Activated naive CD4-positive, alpha-beta T cell treated with anti-CD3 and anti-CD28 coated beads, Interleukin-2, amount 10 ng/mL, durations not matched to agents 5 hours and 36 hours (primary cell): Measurements from ENCODE around the gene PHKG1. TPM values are rescaled to one million over a fixed set of nuclear protein-coding genes. Genes with fewer than 3 reads are reported as not detected.

Experiments
- total RNA-seq, 2 experiments: library from RNA; stranded (reverse); gene quantifications; one replicate each; pipeline ENCODE4 v1.2.3, GENCODE V29; 2021

Gene PHKG1
- total RNA-seq, result 1 to 10 TPM; 1.7 to 1.9 TPM

DNA sequence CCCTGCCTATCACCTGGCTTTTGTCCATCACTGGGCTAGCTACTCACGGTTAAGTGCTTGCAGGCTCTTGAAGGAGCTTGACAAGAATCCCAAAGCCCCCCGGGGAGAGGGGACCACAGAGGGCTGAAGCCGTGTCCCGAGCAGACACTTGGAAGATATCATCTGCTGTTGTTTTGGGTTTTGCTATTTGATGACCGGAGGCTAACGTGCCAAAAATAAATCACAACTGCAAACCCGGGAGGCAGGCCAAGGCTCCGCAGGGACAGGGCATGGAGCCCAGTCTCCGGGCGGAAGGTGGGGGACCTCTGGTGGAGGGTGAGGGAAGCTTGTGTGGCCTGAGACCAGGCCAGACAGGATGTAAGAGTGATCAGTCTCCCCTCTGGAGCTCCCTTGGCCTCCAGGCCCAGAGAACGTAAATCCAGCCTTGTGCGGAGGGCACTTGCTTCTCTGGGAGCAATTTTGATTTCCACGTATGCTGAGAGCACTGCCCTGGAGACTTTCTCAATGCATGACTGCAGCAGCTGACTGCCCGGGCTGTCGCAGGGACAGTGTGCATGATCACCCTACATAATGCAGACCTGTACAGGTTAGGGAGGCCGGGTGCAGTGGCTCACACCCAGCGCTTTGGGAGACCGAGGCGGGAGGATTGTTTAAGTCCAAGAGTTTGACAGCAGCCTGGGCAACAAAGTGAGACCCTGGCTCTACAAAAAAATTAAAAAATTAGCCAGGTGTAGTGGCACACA is at the start of gene PHKG1:
Gene PHKG1, minus strand, starts transcription at position 164 of the 743 bp plus-strand sequence. CDS start 4,011 bp downstream, outside the sequence.

DNA sequence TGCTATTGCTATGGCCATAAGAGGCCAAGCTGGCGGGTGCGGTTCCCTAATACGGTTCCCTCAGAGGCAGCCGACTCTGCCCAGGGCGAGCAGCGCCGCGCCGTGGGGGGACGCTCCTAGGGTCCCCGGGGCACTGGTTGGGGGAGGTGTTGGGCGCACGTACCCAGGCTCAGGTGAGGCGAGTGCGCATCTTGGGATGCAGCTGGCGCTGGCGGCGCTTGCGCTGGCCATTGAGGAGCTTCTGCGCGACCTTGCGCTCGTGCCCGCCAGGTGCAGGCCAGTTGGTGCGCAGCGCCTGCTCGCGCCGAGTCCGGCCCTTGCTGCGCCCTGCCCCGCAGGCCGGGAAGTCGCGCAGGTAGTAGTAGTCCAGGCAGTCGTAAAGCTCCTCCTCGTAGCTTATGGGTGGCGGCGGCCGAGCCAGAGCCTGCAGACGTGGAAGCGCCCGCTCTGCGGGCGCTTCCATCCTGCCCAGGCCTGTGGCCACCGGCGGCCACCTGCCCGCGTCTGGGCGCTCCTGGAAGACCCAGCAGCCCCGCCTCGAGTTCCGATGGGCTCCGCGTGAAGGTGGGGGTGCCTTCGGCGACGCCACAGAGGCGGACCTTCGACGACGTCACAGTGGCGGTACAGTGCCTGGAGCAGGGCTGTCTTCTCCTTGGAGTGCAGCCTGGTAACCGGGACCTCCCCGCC is 23.2 kb upstream of the PHKG1 start, which contains the start of gene NUPR2:
Gene NUPR2, minus strand, starts transcription at position 566 of the 687 bp plus-strand sequence. Its CDS starts 103 bp downstream, at position 463.

DNA sequence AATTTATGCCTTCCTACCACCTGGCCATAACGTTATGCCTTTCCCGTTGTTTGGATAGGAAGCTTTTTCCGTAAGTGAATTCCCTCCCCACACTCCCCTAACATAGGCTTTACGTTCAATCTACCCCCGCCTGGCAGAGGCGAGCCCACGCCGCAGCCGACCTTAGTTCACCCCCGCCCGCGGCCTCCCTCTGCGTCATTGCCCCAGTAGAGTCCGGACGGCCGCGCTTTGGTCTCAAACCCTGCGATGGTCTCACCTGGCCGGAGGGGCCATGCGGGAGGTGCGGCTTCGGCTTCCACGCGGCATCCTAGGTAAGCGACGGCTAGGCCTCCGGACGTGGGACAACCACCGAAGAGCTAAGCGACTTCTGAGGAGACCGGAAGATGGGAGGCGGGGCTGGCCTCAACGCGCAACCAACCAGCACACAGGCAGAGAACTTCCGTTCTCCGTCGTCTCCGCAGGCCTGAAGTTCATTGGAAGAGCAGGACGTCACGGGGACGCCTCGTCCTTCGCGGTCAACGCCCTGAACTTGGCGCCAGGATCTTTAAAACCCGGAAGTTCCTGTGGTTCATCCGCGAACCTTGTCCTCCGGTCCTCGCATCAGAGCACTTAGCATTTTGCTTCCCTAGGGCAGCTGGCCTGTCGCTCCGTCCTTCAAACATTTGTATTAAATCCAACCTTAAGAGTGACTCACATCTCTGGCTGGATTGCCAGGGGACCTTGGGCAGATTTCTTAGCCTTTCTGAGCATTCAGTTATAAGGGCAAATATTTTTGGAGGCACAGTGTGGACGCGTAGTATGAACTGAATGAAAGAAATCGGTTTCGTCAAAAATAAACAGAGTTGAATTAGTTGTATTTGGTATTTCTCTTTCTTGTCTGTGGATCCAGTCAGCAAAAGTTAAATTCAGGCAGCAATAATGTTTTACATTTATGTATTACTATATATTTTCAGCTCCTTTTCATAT is 13.6 kb upstream of the PHKG1 start, which contains the start of gene CHCHD2:
Gene CHCHD2, minus strand, starts transcription at position 369 of the 966 bp plus-strand sequence. Its CDS starts 63 bp downstream, at position 306.

GRCh38 chr7:56063882-56064625 is 28.7 kb downstream of the PHKG1 start, which contains the start of gene SUMF2:
SUMF2 (plus strand) TSS chr7:56064286; CDS start chr7:56064312, 26 bp downstream.

DNA sequence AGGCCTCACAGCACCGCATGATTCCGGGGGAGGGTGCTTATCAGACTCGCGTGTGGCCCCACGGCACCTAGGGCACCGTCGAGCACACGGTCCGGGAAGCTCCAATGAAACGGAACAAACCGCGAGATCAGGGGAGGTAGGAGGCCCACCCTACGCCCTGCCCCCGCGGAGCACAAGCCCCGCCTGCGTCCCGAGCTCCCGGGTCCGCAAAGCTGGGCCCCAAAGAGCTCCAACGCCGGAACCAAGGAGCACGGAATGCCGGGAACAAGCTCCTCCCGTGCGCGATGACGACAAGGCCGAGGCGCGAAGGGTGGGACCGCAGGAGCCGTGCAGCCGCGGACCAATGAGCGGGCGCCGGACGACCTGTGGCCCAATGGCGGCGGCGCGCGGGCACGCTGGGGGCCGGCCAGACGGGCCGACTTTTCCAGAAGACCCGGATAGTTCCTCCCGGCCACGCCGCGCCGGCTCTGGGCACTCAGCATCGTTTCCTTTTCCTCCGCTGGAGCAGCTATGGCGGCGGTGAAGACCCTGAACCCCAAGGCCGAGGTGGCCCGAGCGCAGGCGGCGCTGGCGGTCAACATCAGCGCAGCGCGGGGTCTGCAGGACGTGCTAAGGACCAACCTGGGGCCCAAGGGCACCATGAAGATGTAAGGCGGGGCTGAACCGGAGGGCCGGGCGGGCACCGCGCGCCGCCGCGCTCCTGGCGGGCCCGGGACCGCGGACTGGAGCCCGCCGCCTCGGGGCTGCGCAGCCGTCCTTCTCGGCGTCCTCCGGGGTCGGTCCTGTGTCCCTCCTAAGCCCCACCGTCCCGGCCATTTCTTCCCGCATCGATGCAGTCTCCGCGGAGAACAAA is 41.2 kb downstream of the PHKG1 start, which contains the start of the genes CCT6A and PSPH:
Gene CCT6A, plus strand, starts transcription at position 427 of the 853 bp plus-strand sequence. Its CDS starts 84 bp downstream, at position 511.
Gene PSPH, minus strand, starts transcription at position 106 of the 853 bp plus-strand sequence. CDS start 30,232 bp downstream, outside the sequence.

Other genes with a start within 250 kb of the PHKG1 start
- not detected for gene SEPTIN14, start 230.2 kb downstream of the PHKG1 start, total RNA-seq
- 1 to 10 TPM; 1.3 to 1.6 TPM for gene ZNF713, start 205.5 kb downstream of the PHKG1 start, total RNA-seq
- gene MRPS17, start 141.1 kb downstream of the PHKG1 start, total RNA-seq, result 10 to 100 TPM; 12.2 to 13.3 TPM
- gene NIPSNAP2, start 128.4 kb downstream of the PHKG1 start, total RNA-seq, result 10 to 100 TPM; 32.7 to 35.9 TPM
- gene PSPH, start 41.5 kb downstream of the PHKG1 start, total RNA-seq, result 1 to 10 TPM; 7.9 to 8.8 TPM
- 100 to 1,000 TPM in 1 of 2 experiments, 10 to 100 TPM in 1; 99.7 to 106 TPM for gene CCT6A, start 41.2 kb downstream of the PHKG1 start, total RNA-seq
- 100 to 1,000 TPM; 152 to 158 TPM for gene SUMF2, start 28.7 kb downstream of the PHKG1 start, total RNA-seq
- gene CHCHD2, start 13.5 kb upstream of the PHKG1 start, total RNA-seq, result 100 to 1,000 TPM; 382 to 396 TPM
- not detected for gene NUPR2, start 23.5 kb upstream of the PHKG1 start, total RNA-seq